ENCODE data around the gene AVL9.
"Not testable (repeated sequence)": the region's sequence is repeated elsewhere in the genome, so short reads cannot be mapped to it uniquely, and the experiment has no call there.

AVL9 gene

GRCh38 chr7:32604047-32604446 lies 108.8 kb downstream of the AVL9 start:
- H3K9ac ChIP-seq (ENCODE audit: low read depth in 1 of 2, low read length in 2 of 2); H3K36me3 ChIP-seq (ENCODE audit: control insufficient read depth in 1 of 2, insufficient read depth in 2 of 2, low read length in 2 of 2); H3K4me3 ChIP-seq (ENCODE audit: low read depth in 1 of 2, low read length in 2 of 2); H3K9me3 ChIP-seq (ENCODE audit: control insufficient read depth in 1 of 2, low read length in 2 of 2); H3K4me1 ChIP-seq (ENCODE audit: control insufficient read depth in 1 of 2, insufficient read depth in 2 of 2, low read length in 2 of 2); H3K27ac ChIP-seq (ENCODE audit: low read depth, low read length); H3K27me3 ChIP-seq (ENCODE audit: control insufficient read depth in 1 of 2, insufficient read depth in 2 of 2, low read length in 2 of 2): not testable (repeated sequence)

- H3K36me3 ChIP-seq (ENCODE audit: control insufficient read depth in 1 of 2, insufficient read depth in 2 of 2, low read length in 2 of 2) = no peaks in the 10 kb centered on the region
Measured at GRCh38 chr7:32605032-32605431, 109.7 kb downstream of the AVL9 start.

GRCh38 chr7:32609463-32609862 lies 114.2 kb downstream of the AVL9 start:
- Histone ChIP-seq H3K9ac (ENCODE audit: low read depth in 1 of 2, low read length in 2 of 2) (no peak overlapping the region), H3K36me3 (ENCODE audit: control insufficient read depth in 1 of 2, insufficient read depth in 2 of 2, low read length in 2 of 2) (no peaks in the 10 kb centered on the region), H3K27ac (ENCODE audit: low read depth, low read length) (no peak overlapping the region), H3K4me1 (ENCODE audit: control insufficient read depth in 1 of 2, insufficient read depth in 2 of 2, low read length in 2 of 2) (no peaks in the 10 kb centered on the region), H3K9me3 (ENCODE audit: control insufficient read depth in 1 of 2, low read length in 2 of 2) (peaks cover 0 to 7% of the 10 kb centered on the region in 2 donors), H3K27me3 (ENCODE audit: control insufficient read depth in 1 of 2, insufficient read depth in 2 of 2, low read length in 2 of 2) (no peaks in the 10 kb centered on the region), H3K4me3 (ENCODE audit: low read depth in 1 of 2, low read length in 2 of 2) (no peak overlapping the region)

More at GRCh38 chr7:32605032-32605431, 109.7 kb downstream of the AVL9 start:
- peaks cover 0 to 7% of the 10 kb centered on the region in 2 donors for H3K9me3 ChIP-seq (ENCODE audit: control insufficient read depth in 1 of 2, low read length in 2 of 2)
- no peak overlapping the region for H3K9ac ChIP-seq (ENCODE audit: low read depth in 1 of 2, low read length in 2 of 2)
- no peak overlapping the region for H3K27ac ChIP-seq (ENCODE audit: low read depth, low read length)
- H3K27me3 ChIP-seq (ENCODE audit: control insufficient read depth in 1 of 2, insufficient read depth in 2 of 2, low read length in 2 of 2) = no peaks in the 10 kb centered on the region
- H3K4me1 ChIP-seq (ENCODE audit: control insufficient read depth in 1 of 2, insufficient read depth in 2 of 2, low read length in 2 of 2) = no peaks in the 10 kb centered on the region
- H3K4me3 ChIP-seq (ENCODE audit: low read depth in 1 of 2, low read length in 2 of 2) = no peak overlapping the region

GRCh38 chr7:32611201-32612099 lies 116.2 kb downstream of the AVL9 start:
- Histone ChIP-seq H3K4me1 (ENCODE audit: control insufficient read depth in 1 of 2, insufficient read depth in 2 of 2, low read length in 2 of 2) (no peaks in the 10 kb centered on the region), H3K4me3 (ENCODE audit: low read depth in 1 of 2, low read length in 2 of 2) (no peak overlapping the region), H3K36me3 (ENCODE audit: control insufficient read depth in 1 of 2, insufficient read depth in 2 of 2, low read length in 2 of 2) (no peaks in the 10 kb centered on the region), H3K9ac (ENCODE audit: low read depth in 1 of 2, low read length in 2 of 2) (no peak overlapping the region), H3K27ac (ENCODE audit: low read depth, low read length) (no peak overlapping the region), H3K27me3 (ENCODE audit: control insufficient read depth in 1 of 2, insufficient read depth in 2 of 2, low read length in 2 of 2) (no peaks in the 10 kb centered on the region), H3K9me3 (ENCODE audit: control insufficient read depth in 1 of 2, low read length in 2 of 2) (no peaks in the 10 kb centered on the region)

GRCh38 chr7:32616625-32617024 lies 121.3 kb downstream of the AVL9 start:
- no peaks in the 10 kb centered on the region for H3K4me1 ChIP-seq (ENCODE audit: control insufficient read depth in 1 of 2, insufficient read depth in 2 of 2, low read length in 2 of 2)
- no peaks in the 10 kb centered on the region for H3K9me3 ChIP-seq (ENCODE audit: control insufficient read depth in 1 of 2, low read length in 2 of 2)
- no peak overlapping the region for H3K4me3 ChIP-seq (ENCODE audit: low read depth in 1 of 2, low read length in 2 of 2)
- no peak overlapping the region for H3K27ac ChIP-seq (ENCODE audit: low read depth, low read length)
- H3K27me3 ChIP-seq (ENCODE audit: control insufficient read depth in 1 of 2, insufficient read depth in 2 of 2, low read length in 2 of 2) = no peaks in the 10 kb centered on the region
- H3K36me3 ChIP-seq (ENCODE audit: control insufficient read depth in 1 of 2, insufficient read depth in 2 of 2, low read length in 2 of 2) = no peaks in the 10 kb centered on the region
- no peak overlapping the region for H3K9ac ChIP-seq (ENCODE audit: low read depth in 1 of 2, low read length in 2 of 2)

GRCh38 chr7:32618470-32618869 lies 123.2 kb downstream of the AVL9 start:
- Histone ChIP-seq H3K4me1 (ENCODE audit: control insufficient read depth in 1 of 2, insufficient read depth in 2 of 2, low read length in 2 of 2) (no peaks in the 10 kb centered on the region), H3K9ac (ENCODE audit: low read depth in 1 of 2, low read length in 2 of 2) (no peak overlapping the region), H3K36me3 (ENCODE audit: control insufficient read depth in 1 of 2, insufficient read depth in 2 of 2, low read length in 2 of 2) (no peaks in the 10 kb centered on the region), H3K27me3 (ENCODE audit: control insufficient read depth in 1 of 2, insufficient read depth in 2 of 2, low read length in 2 of 2) (no peaks in the 10 kb centered on the region), H3K27ac (ENCODE audit: low read depth, low read length) (no peak overlapping the region), H3K4me3 (ENCODE audit: low read depth in 1 of 2, low read length in 2 of 2) (no peak overlapping the region), H3K9me3 (ENCODE audit: control insufficient read depth in 1 of 2, low read length in 2 of 2) (no peaks in the 10 kb centered on the region)

- Histone ChIP-seq H3K27ac (ENCODE audit: low read depth, low read length) (no peak overlapping the region), H3K36me3 (ENCODE audit: control insufficient read depth in 1 of 2, insufficient read depth in 2 of 2, low read length in 2 of 2) (no peaks in the 10 kb centered on the region), H3K4me3 (ENCODE audit: low read depth in 1 of 2, low read length in 2 of 2) (no peak overlapping the region), H3K9me3 (ENCODE audit: control insufficient read depth in 1 of 2, low read length in 2 of 2) (no peaks in the 10 kb centered on the region), H3K27me3 (ENCODE audit: control insufficient read depth in 1 of 2, insufficient read depth in 2 of 2, low read length in 2 of 2) (no peaks in the 10 kb centered on the region), H3K4me1 (ENCODE audit: control insufficient read depth in 1 of 2, insufficient read depth in 2 of 2, low read length in 2 of 2) (no peaks in the 10 kb centered on the region), H3K9ac (ENCODE audit: low read depth in 1 of 2, low read length in 2 of 2) (no peak overlapping the region)
Measured at GRCh38 chr7:32618987-32619386, 123.7 kb downstream of the AVL9 start.

GRCh38 chr7:32619416-32619815 lies 124.1 kb downstream of the AVL9 start:
- not testable (repeated sequence) for H3K27ac ChIP-seq (ENCODE audit: low read depth, low read length); H3K9ac ChIP-seq (ENCODE audit: low read depth in 1 of 2, low read length in 2 of 2); H3K4me1 ChIP-seq (ENCODE audit: control insufficient read depth in 1 of 2, insufficient read depth in 2 of 2, low read length in 2 of 2); H3K4me3 ChIP-seq (ENCODE audit: low read depth in 1 of 2, low read length in 2 of 2); H3K27me3 ChIP-seq (ENCODE audit: control insufficient read depth in 1 of 2, insufficient read depth in 2 of 2, low read length in 2 of 2); H3K9me3 ChIP-seq (ENCODE audit: control insufficient read depth in 1 of 2, low read length in 2 of 2); H3K36me3 ChIP-seq (ENCODE audit: control insufficient read depth in 1 of 2, insufficient read depth in 2 of 2, low read length in 2 of 2)

GRCh38 chr7:32631021-32631420 lies 135.7 kb downstream of the AVL9 start:
- Histone ChIP-seq H3K27me3 (ENCODE audit: control insufficient read depth in 1 of 2, insufficient read depth in 2 of 2, low read length in 2 of 2) (no peaks in the 10 kb centered on the region), H3K9ac (ENCODE audit: low read depth in 1 of 2, low read length in 2 of 2) (no peak overlapping the region), H3K9me3 (ENCODE audit: control insufficient read depth in 1 of 2, low read length in 2 of 2) (no peaks in the 10 kb centered on the region), H3K4me3 (ENCODE audit: low read depth in 1 of 2, low read length in 2 of 2) (no peak overlapping the region), H3K36me3 (ENCODE audit: control insufficient read depth in 1 of 2, insufficient read depth in 2 of 2, low read length in 2 of 2) (no peaks in the 10 kb centered on the region), H3K27ac (ENCODE audit: low read depth, low read length) (no peak overlapping the region), H3K4me1 (ENCODE audit: control insufficient read depth in 1 of 2, insufficient read depth in 2 of 2, low read length in 2 of 2) (no peaks in the 10 kb centered on the region)

GRCh38 chr7:32631590-32632497 lies 136.6 kb downstream of the AVL9 start:
- not testable (repeated sequence) for H3K4me1 ChIP-seq (ENCODE audit: control insufficient read depth in 1 of 2, insufficient read depth in 2 of 2, low read length in 2 of 2); H3K9ac ChIP-seq (ENCODE audit: low read depth in 1 of 2, low read length in 2 of 2); H3K27ac ChIP-seq (ENCODE audit: low read depth, low read length); H3K9me3 ChIP-seq (ENCODE audit: control insufficient read depth in 1 of 2, low read length in 2 of 2); H3K27me3 ChIP-seq (ENCODE audit: control insufficient read depth in 1 of 2, insufficient read depth in 2 of 2, low read length in 2 of 2); H3K36me3 ChIP-seq (ENCODE audit: control insufficient read depth in 1 of 2, insufficient read depth in 2 of 2, low read length in 2 of 2); H3K4me3 ChIP-seq (ENCODE audit: low read depth in 1 of 2, low read length in 2 of 2)

All from duodenal mucosa (tissue), 2 donors.